GM21367 (cell line): ENCODE results near the gene ZNF701.
"Not testable (repeated sequence)": the region's sequence is repeated elsewhere in the genome, so short reads cannot be mapped to it uniquely, and the experiment has no call there.

ENCODE experiments used
- ATAC-seq: cut with Tn5 transposase; IDR thresholded peaks from one replicate; pipeline ENCODE4 v1.9.1; 2021; ENCODE audit not compliant: unreplicated experiment

ZNF701 gene

DNA sequence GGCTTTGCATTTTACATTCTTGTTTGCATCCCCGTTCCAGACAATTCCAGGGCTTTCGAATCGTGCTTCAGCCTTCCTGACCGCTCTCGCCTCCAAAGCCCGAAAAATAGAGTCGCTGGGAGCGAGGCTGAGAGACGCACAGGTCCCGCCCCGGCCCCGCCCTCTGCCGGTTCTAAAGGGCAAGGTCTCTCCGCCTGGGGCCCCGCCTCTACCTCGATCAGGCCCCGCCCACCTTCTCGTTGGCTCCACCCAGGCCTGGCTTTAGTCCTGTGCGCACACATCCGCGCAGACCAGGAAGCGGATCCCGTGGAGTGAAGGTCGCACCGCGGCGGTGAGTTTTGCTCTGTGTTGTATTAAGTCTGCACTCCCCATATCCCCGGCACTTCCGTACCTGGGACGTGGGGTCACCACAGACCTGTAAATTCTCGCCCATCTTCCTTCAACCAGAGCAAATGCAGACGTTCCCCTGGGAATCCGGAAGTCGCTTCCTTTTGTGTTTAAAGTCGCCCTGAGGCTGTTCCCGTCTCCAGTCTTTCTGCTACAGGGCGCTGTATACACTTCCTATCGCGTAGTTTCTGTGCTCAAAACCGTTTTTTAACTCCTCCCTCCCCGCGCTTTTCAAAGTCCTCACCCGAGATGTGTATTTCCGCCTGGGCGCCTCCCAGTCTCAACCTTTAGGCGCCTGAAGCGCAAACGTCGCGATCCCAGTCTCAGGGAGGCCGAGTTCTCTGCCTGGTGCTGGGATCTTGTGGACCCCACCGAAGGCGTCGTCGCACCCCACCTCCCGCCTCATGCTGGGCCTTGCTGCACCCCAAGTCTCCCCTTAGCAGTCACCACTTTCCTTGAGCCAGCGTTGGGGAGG lies at the start of gene ZNF701:
TSS of gene ZNF701 (plus strand) at position 288 of the 862 bp plus-strand sequence. CDS start 3,861 bp downstream, outside the sequence.
- peak; percentile 91 for ATAC-seq

DNA sequence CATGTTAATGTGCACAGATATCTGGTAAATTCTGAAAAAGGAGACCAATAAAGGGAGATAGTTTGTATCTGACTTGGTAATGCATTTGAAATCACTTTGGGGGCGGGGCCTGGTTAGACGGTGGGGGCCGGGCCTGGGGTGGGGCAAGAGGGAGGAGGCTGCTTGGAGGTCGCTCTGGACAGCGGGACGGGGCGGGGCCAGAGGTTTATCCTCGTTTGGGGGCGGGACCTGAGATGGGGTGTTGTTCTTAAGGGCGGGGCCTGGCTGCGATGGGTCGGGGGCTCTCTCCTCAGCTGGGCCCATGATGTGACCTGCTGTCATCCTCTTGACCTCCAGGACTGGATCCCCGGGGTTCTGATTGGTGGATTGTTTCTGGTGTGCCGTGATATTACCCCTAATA lies 47.5 kb upstream of the ZNF701 start:
- no peak for ATAC-seq

- ATAC-seq: no peak
Observed at GRCh38 chr19:52524086-52524485, 46.0 kb upstream of the ZNF701 start.

- ATAC-seq: peak; percentile 70
Observed at GRCh38 chr19:52527134-52527955, 42.7 kb upstream of the ZNF701 start, which contains the start of gene ZNF808. Gene ZNF808 (plus strand): TSS chr19:52527668. CDS start chr19:52543285, 15,617 bp downstream.

DNA sequence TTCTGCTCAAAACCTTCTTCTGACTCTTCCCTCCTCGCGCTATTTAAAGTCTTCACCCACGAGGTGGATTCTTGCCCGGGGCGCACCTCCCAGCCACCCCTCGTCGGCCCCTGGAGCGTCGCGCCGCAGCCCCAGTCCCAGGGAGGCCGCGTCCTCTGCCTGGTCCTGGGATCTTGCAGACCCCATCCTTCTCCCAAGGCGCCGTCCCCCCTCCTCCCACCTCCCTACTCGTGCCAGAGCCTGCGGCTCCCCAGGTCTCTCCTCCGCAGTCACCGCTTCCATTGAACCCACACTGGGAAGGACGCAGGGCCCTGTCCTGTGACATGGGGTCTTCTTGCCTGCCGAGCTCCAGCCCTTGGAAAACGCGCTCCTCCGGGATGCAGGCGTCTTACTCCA lies 42.1 kb upstream of the ZNF701 start:
- peak; percentile 26 for ATAC-seq

DNA sequence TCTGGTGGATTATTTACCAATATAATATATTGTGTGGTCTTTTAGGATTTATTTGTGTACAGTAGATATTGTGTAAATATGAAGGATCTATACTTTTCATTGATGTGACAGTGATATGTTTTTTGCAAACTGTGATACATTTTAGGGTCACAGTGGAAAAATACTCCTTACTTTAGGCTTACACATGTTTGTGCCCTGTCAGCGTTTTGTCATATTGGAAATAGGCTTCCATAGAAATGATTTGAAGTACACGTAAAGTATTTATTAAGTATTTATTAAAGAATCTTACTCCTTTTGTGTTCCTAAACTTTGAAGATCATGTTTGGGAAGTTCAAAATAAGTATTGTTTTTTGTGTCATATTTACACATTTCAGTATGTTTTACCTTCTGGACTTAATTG lies 37.6 kb upstream of the ZNF701 start:
- no peak for ATAC-seq

GRCh38 chr19:52533901-52534300 lies 36.2 kb upstream of the ZNF701 start:
- ATAC-seq: no peak

- not testable (repeated sequence) for ATAC-seq
Observed at GRCh38 chr19:52535385-52535770, 34.7 kb upstream of the ZNF701 start.

DNA sequence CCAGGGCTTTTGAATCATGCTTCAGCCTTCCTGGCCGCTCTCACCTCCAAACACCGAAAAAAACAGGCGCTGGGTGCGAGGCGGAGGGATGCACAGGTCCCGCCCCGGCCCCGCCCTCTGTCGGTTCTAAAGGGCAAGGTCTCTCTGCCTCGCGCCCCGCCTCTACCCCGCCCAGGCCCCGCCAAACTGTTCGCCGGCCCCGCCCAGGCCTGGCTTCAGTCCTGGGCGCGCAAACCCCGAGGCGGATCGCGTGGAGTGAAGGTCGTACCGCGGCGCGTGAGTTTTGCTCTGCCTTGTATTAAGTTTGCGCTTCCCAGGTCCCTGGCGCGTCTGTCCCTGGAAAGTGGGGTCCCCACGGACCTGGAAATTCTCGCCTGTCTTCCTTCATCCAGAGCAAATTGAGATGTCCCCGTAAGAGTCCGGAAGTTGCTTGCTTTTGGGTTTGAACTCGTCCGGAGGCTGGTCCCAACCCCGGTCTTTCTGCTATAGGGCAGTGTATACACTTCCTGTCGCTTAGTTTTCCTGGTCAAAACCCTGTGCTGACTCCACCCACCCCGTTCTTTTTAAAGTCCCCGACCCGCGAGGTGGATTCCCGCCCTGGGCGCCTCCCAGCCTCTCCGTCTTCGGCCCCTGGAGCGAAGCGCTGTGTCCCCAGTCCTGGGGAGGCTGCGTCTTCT lies 34.2 kb upstream of the ZNF701 start:
- peak; percentile 75 for ATAC-seq

- no peak for ATAC-seq
Observed at GRCh38 chr19:52536448-52536800, 33.7 kb upstream of the ZNF701 start.

DNA sequence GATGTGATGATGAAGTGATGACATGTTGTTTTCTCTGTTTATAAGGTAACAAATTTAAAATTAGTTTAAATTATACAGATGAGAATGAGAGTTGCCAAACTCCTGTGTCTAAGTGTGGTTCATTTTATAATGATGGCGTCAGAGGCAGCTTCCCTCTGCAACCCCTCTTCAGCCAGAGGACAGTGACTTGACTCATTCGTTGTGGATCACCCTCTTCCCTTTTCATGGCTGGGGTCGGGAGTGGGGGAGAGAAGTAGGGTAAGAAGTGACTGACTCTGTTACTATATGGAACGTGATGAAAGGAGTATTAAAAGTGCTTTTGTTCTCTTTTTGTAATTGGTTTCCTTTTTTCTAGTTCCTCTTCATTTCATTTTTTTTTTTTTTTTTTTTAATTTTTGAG lies 31.3 kb upstream of the ZNF701 start:
- not testable (repeated sequence) for ATAC-seq

- ATAC-seq: not testable (repeated sequence)
Observed at GRCh38 chr19:52541176-52541575, 28.9 kb upstream of the ZNF701 start.

GRCh38 chr19:52541608-52542007 lies 28.5 kb upstream of the ZNF701 start:
- no peak for ATAC-seq

DNA sequence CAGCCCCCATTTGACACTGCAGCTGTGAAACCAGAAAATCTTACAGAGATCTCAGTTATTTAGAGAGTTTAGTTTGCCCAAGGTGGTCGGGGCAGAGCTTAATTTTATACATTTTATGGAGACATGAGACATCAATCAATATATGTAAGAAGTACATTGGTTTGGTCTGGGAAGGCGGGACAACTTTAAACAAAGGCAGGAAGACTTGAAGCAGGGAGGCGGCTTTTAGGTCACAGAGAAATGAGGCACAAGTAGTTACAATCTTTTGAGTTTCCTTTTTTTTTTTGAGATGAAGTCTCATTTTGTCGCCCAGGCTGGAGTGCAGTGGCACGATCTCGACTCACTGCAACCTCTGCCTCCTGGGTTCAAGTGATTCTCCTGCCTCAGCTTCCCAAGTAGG lies 27.5 kb upstream of the ZNF701 start:
- ATAC-seq: not testable (repeated sequence)

GRCh38 chr19:52542984-52543664 lies 27.0 kb upstream of the ZNF701 start:
- ATAC-seq: no peak

- no peak for ATAC-seq
Observed at GRCh38 chr19:52554216-52554971, 15.7 kb upstream of the ZNF701 start.

DNA sequence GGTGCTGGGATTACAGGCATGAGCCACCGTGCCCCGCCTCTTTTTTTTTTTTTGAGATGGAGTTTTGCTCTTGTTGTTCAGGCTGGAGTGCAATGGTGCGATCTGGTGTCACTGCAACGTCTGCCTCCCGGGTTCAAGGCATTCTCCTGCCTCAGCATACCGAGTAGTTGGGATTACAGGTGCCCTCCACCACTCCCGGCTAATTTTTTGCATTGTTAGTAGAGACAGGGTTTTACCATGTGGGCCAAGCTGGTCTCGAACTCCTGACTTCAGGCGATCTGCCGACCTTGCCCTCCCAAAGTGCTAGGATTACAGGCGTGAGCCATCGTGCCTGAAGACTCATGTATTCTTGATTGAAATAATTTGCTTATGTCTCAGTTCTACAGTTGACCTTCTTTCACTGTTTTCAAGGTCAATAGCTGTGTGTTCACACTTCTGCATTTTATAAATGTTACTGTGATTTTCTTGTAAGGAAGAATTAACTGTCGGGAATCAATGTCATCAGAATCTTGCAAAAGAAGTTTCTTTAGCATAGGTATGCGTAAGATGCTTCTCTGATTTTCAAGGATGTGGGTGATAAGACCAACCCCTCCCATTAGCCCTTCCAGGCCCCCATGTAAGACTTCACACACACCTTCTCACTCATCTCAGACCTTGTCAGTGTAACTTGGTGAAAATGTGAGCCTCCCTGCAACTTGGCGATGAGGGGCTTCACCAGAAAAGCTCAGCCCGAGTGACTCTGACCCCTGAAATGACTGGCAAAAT lies 12.7 kb upstream of the ZNF701 start:
- ATAC-seq: no peak

DNA sequence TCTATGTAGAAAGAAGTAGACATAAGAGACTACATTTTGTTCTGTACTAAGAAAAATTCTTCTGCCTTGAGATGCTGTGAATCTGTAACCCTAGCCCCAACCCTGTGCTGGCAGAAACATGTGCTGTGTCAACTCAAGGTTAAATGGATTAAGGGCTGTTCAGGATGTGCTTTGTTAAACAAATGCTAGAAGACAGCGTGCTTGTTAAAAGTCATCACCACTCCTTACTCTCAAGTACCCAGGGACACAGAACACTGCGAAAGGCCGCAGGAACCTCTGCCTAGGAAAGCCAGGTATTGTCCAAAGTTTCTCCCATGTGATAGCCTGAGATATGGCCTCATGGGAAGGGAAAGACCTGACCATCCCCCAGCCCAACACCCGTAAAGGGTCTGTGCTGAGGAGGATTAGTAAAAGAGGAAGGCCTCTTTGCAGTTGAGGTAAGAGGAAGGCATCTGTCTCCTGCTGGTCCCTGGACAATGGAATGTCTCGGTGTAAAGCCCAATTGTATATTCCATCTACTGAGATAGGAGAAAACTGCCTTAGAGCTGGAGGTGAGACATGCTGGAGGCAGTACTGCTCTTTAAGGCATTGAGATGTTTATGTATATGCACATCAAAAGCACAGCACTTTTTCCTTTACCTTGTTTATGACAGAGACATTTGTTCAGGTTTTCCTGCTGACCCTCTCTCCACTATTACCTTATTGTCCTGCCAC lies 11.2 kb upstream of the ZNF701 start:
- ATAC-seq: not testable (repeated sequence)

- not testable (repeated sequence) for ATAC-seq
Observed at GRCh38 chr19:52561611-52562010, 8.5 kb upstream of the ZNF701 start.
